HG03196 (cell line): ENCODE results near the gene PMPCA.

ENCODE experiments used
- ATAC-seq: cut with Tn5 transposase; IDR thresholded peaks from one replicate; pipeline ENCODE4 v1.9.1; 2021; ENCODE audit not compliant: unreplicated experiment

Gene PMPCA

GRCh38 chr9:136372561-136373299, 37.7 kb upstream of the PMPCA start:
- no peak for ATAC-seq

- ATAC-seq = no peak
Measured at GRCh38 chr9:136373300-136374182, 36.9 kb upstream of the PMPCA start, which contains the start of gene CARD9. Gene CARD9 (minus strand): TSS chr9:136373669. CDS start chr9:136372078, 1,591 bp downstream.

- ATAC-seq = no peak
Measured at GRCh38 chr9:136374183-136374575, 36.3 kb upstream of the PMPCA start.

- ATAC-seq = no peak
Measured at GRCh38 chr9:136375096-136375495, 35.4 kb upstream of the PMPCA start.

GRCh38 chr9:136376457-136376856, 34.0 kb upstream of the PMPCA start:
- ATAC-seq = no peak

- ATAC-seq = no peak
Measured at GRCh38 chr9:136377341-136378169, 32.9 kb upstream of the PMPCA start.

- no peak for ATAC-seq
Measured at GRCh38 chr9:136378170-136379002, 32.1 kb upstream of the PMPCA start.

GRCh38 chr9:136379003-136379287, 31.5 kb upstream of the PMPCA start:
- ATAC-seq = no peak

GRCh38 chr9:136379401-136379800, 31.1 kb upstream of the PMPCA start:
- no peak for ATAC-seq

GRCh38 chr9:136379891-136380290, 30.6 kb upstream of the PMPCA start:
- ATAC-seq = no peak

GRCh38 chr9:136380381-136380780, 30.1 kb upstream of the PMPCA start:
- no peak for ATAC-seq

GRCh38 chr9:136381311-136381710, 29.1 kb upstream of the PMPCA start:
- ATAC-seq = no peak

GRCh38 chr9:136381966-136382513, 28.4 kb upstream of the PMPCA start:
- ATAC-seq = no peak

GRCh38 chr9:136383436-136383835, 27.0 kb upstream of the PMPCA start:
- ATAC-seq = no peak

- ATAC-seq = no peak
Measured at GRCh38 chr9:136385015-136385414, 25.4 kb upstream of the PMPCA start.

- no peak for ATAC-seq
Measured at GRCh38 chr9:136386018-136386417, 24.4 kb upstream of the PMPCA start.

- no peak for ATAC-seq
Measured at GRCh38 chr9:136387217-136387616, 23.2 kb upstream of the PMPCA start.

GRCh38 chr9:136389396-136389795, 21.1 kb upstream of the PMPCA start:
- no peak for ATAC-seq

- ATAC-seq = no peak
Measured at GRCh38 chr9:136391737-136392537, 18.5 kb upstream of the PMPCA start.
